HS-27A (cell line): Measurements from ENCODE around the gene STX5.
"Not testable (repeated sequence)": the region's sequence is repeated elsewhere in the genome, so short reads cannot be mapped to it uniquely, and the experiment has no call there.

Experiments
- DNase-seq: peaks from one replicate; pipeline ENCODE4 v3.0.0-alpha.2; 2012; ENCODE audit warnings: low read depth, missing footprints

STX5 gene

GRCh38 chr11:62831520-62832335, at the start of gene STX5:
Gene STX5 (minus strand): TSS chr11:62832051. CDS start chr11:62831243, 808 bp downstream.
- DNase-seq: peak; percentile 99

GRCh38 chr11:62880803-62881578, 49.1 kb upstream of the STX5 start, which contains the start of gene SLC3A2:
Gene SLC3A2 (plus strand): TSS chr11:62880896. CDS start chr11:62881024, 128 bp downstream.
- peak; percentile 80 for DNase-seq

GRCh38 chr11:62880231-62880802, 48.5 kb upstream of the STX5 start:
- DNase-seq: no peak

- no peak for DNase-seq
These were observed 47.6 kb upstream of the STX5 start for GRCh38 chr11:62879235-62879978.

- no peak for DNase-seq
These were observed 44.9 kb upstream of the STX5 start for GRCh38 chr11:62876712-62877111.

- DNase-seq: no peak
These were observed 44.0 kb upstream of the STX5 start for GRCh38 chr11:62875698-62876478.

- DNase-seq: no peak
These were observed 43.0 kb upstream of the STX5 start for GRCh38 chr11:62874851-62875250.

- DNase-seq: no peak
These were observed 33.8 kb upstream of the STX5 start for GRCh38 chr11:62865635-62866034.

- DNase-seq: no peak
These were observed 32.0 kb upstream of the STX5 start for GRCh38 chr11:62863687-62864335.

- DNase-seq: not testable (repeated sequence)
These were observed 29.8 kb upstream of the STX5 start for GRCh38 chr11:62861564-62862192.

- no peak for DNase-seq
These were observed 29.1 kb upstream of the STX5 start for GRCh38 chr11:62860835-62861563.

GRCh38 chr11:62859281-62859703, 27.4 kb upstream of the STX5 start:
- not testable (repeated sequence) for DNase-seq

- DNase-seq: no peak
These were observed 26.4 kb upstream of the STX5 start for GRCh38 chr11:62858201-62858600.

GRCh38 chr11:62857541-62857982, 25.7 kb upstream of the STX5 start:
- DNase-seq: no peak

- no peak for DNase-seq
These were observed 24.6 kb upstream of the STX5 start for GRCh38 chr11:62856333-62856895.

GRCh38 chr11:62855571-62856332, 23.9 kb upstream of the STX5 start:
- DNase-seq: peak; percentile 98

GRCh38 chr11:62854825-62855570, 23.1 kb upstream of the STX5 start:
- no peak for DNase-seq
